Caco-2 (cell line): ENCODE data around the gene PPP1R9A. TPM values are rescaled to one million over a fixed set of nuclear protein-coding genes. Genes with fewer than 3 reads are reported as not detected.

Source experiments
- BruUV-seq: library from RNA; stranded (reverse); fragments of 400-500 nt; replicated peaks from 2 replicates; lab custom pipeline; 2021; lab: Mats Ljungman, UMichigan
- CTCF ChIA-PET: fragments of 300-600 bp; sonication (Branson Sonifier 250); formaldehyde crosslinking; loops from one replicate; lab custom pipeline; 2022; ENCODE audit warnings: antibody characterized with exemption; lab: Charles Lee
- POLR2A ChIA-PET: fragments of 300-600 bp; sonication (Branson Sonifier 250); formaldehyde crosslinking; loops from one replicate; lab custom pipeline; 2022; ENCODE audit warnings: antibody characterized with exemption; lab: Charles Lee
- DNase-seq, 2 experiments: peaks; one replicate each; pipeline versions ENCODE4 v3.0.0 to v3.0.0-alpha.2; 2020 to 2022
- H3K27me3 ChIP-seq: replicated peaks from 2 replicates; pipeline ENCODE4 v1.6.0; 2011; ENCODE audit warnings: low read length; ENCODE audit not compliant: control insufficient read depth, insufficient read depth
- H3K36me3 ChIP-seq: 2 replicates; pipeline ENCODE4 v1.5.1; 2011; ENCODE audit warnings: low read length; ENCODE audit not compliant: control insufficient read depth, insufficient read depth
- H3K4me1 ChIP-seq: fragments of 250-450 bp; sonication (Bioruptor Pico); 2 replicates; pipeline ENCODE4 v1.5.1; 2020; ENCODE audit warnings: mild to moderate bottlenecking
- H3K4me3 ChIP-seq: 2 replicates; pipeline ENCODE4 v1.5.1; 2011; ENCODE audit warnings: low read depth, mild to moderate bottlenecking, control low read depth, low read length
- H3K9me3 ChIP-seq: fragments of 250-450 bp; sonication (Bioruptor Pico); 2 replicates; pipeline ENCODE4 v1.5.1; 2020; ENCODE audit warnings: mild to moderate bottlenecking, moderate library complexity
- H3K27ac Mint-ChIP-seq: one replicate; pipeline ENCODE4 v1.8.0; 2022; ENCODE audit warnings: mixed read lengths; ENCODE audit not compliant: unreplicated experiment
- H3K27me3 Mint-ChIP-seq: one replicate; pipeline ENCODE4 v1.8.0; 2022; ENCODE audit warnings: mixed read lengths; ENCODE audit not compliant: insufficient read depth, unreplicated experiment
- H3K36me3 Mint-ChIP-seq: one replicate; pipeline ENCODE4 v1.8.0; 2022; ENCODE audit warnings: mild to moderate bottlenecking, mixed read lengths; ENCODE audit not compliant: insufficient read depth, unreplicated experiment
- H3K4me1 Mint-ChIP-seq: one replicate; pipeline ENCODE4 v1.8.0; 2022; ENCODE audit warnings: low read depth, mixed read lengths; ENCODE audit not compliant: unreplicated experiment
- H3K4me3 Mint-ChIP-seq: one replicate; pipeline ENCODE4 v1.8.0; 2022; ENCODE audit warnings: mild to moderate bottlenecking, moderate library complexity, mixed read lengths; ENCODE audit not compliant: unreplicated experiment
- H3K9me3 Mint-ChIP-seq: one replicate; pipeline ENCODE4 v1.8.0; 2022; ENCODE audit warnings: mixed read lengths; ENCODE audit not compliant: unreplicated experiment
- CTCF ChIP-seq, 2 experiments: fragments of 200-600 bp in 1 of 2; IDR thresholded peaks; 1 replicate in 1 of 2; 2 replicates in 1 of 2; pipeline versions ENCODE4 v1.5.1 to v1.8.0; 2011 to 2022; ENCODE audit warnings: antibody characterized with exemption in 1 of 2, control low read depth in 1 of 2, inconsistent platforms in 1 of 2, low read depth in 1 of 2, low read length in 1 of 2, mild to moderate bottlenecking in 1 of 2, moderate library complexity in 1 of 2; ENCODE audit not compliant: insufficient read depth in 1 of 2, severe bottlenecking in 1 of 2, unreplicated experiment in 1 of 2
- intact Hi-C: fragments of 100-400 bp; cut with micrococcal nuclease; formaldehyde crosslinking; loops from one replicate; pipeline ENCODE4 v1.10.0; 2022; ENCODE audit not compliant: unreplicated experiment
- total RNA-seq: library from RNA; stranded (reverse); gene quantifications from 2 replicates; pipeline ENCODE4 v1.2.3, GENCODE V29; 2022

PPP1R9A gene
- total RNA-seq, 1 experiment from 2014 or later = 37.4 TPM

DNA sequence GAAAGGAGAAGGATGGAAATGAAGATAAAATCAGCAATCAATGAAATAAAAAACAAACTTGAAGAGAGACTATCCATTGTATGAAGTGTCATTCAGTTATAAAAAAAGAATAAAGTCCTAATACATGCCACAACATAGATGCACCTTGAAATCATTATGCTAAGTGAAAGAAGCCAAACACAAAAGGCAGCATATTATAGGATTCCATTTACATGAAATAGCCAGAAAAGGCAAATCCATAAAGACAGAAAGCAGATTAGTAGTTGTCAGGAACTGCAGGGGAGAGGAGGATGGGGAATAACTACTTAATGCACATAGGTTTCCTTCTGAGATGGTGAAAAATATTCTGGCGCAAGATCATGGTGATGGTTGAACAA is 423.6 kb downstream of the PPP1R9A start:
- H3K36me3 Mint-ChIP-seq = no peaks in the 10 kb centered on the region
- no peak overlapping the region for H3K4me3 ChIP-seq

GRCh38 chr7:95334447-95334846 is 427.1 kb downstream of the PPP1R9A start:
- H3K36me3 Mint-ChIP-seq = no peaks in the 10 kb centered on the region
- BruUV-seq = no TSS peak
- Histone ChIP-seq H3K4me3 (no peak overlapping the region), H3K9me3 (no peaks in the 10 kb centered on the region), H3K36me3 (no peaks in the 10 kb centered on the region), H3K27me3 (no peaks in the 10 kb centered on the region), H3K4me1 (no peaks in the 10 kb centered on the region; the same call in 1 of the 2 replicates)
- intact Hi-C loops = no loop called here
- ChIA-PET CTCF (no interaction called here), POLR2A (no interaction called here)
- no peak overlapping the region for H3K27ac Mint-ChIP-seq
- DNase-seq = no peak
- H3K9me3 Mint-ChIP-seq = no peaks in the 10 kb centered on the region
- no peak for TF ChIP-seq CTCF (IDR thresholded peaks at IDR 0.05; ENCODE audit: insufficient read depth in 1 of 2, low read depth in 1 of 2, low read length in 1 of 2, severe bottlenecking in 1 of 2, unreplicated experiment in 1 of 2)
- no peaks in the 10 kb centered on the region for H3K4me1 Mint-ChIP-seq
- no peaks in the 10 kb centered on the region for H3K27me3 Mint-ChIP-seq
- H3K4me3 Mint-ChIP-seq = no peak overlapping the region

More for the DNA sequence above, 423.6 kb downstream of the PPP1R9A start:
- BruUV-seq = no TSS peak
- no peak overlapping the region for H3K27ac Mint-ChIP-seq
- POLR2A ChIA-PET = no interaction called here
- H3K4me1 ChIP-seq = no peaks in the 10 kb centered on the region
- H3K9me3 Mint-ChIP-seq = no peaks in the 10 kb centered on the region
- H3K36me3 ChIP-seq = no peaks in the 10 kb centered on the region
- H3K4me3 Mint-ChIP-seq = no peak overlapping the region
- no peaks in the 10 kb centered on the region for H3K4me1 Mint-ChIP-seq
- TF ChIP-seq CTCF (IDR thresholded peaks at IDR 0.05; ENCODE audit: insufficient read depth in 1 of 2, low read depth in 1 of 2, low read length in 1 of 2, severe bottlenecking in 1 of 2, unreplicated experiment in 1 of 2) = no peak
- no peak for DNase-seq
- CTCF ChIA-PET = interaction anchor here (0.7 kb wide), 1 partner anchor 12 kb away, joined by 3 read pairs; no protein-coding TSS in a partner anchor
- intact Hi-C loops = no loop called here
- H3K27me3 ChIP-seq = no peaks in the 10 kb centered on the region
- H3K27me3 Mint-ChIP-seq = no peaks in the 10 kb centered on the region
- no peaks in the 10 kb centered on the region for H3K9me3 ChIP-seq

- no peaks in the 10 kb centered on the region for H3K36me3 ChIP-seq
- no TSS peak for BruUV-seq
- H3K36me3 Mint-ChIP-seq = no peaks in the 10 kb centered on the region
- no peaks in the 10 kb centered on the region; the same call in 1 of the 2 replicates for H3K4me1 ChIP-seq
- DNase-seq = no peak
- ChIA-PET POLR2A (no interaction called here), CTCF (no interaction called here)
- no peaks in the 10 kb centered on the region for H3K9me3 ChIP-seq
- no peaks in the 10 kb centered on the region for H3K4me1 Mint-ChIP-seq
- H3K27me3 Mint-ChIP-seq = no peaks in the 10 kb centered on the region
- H3K4me3 ChIP-seq = no peak overlapping the region
- no peak for TF ChIP-seq CTCF (IDR thresholded peaks at IDR 0.05; ENCODE audit: insufficient read depth in 1 of 2, low read depth in 1 of 2, low read length in 1 of 2, severe bottlenecking in 1 of 2, unreplicated experiment in 1 of 2)
- no peaks in the 10 kb centered on the region for H3K9me3 Mint-ChIP-seq
- no peaks in the 10 kb centered on the region for H3K27me3 ChIP-seq
- intact Hi-C loops = no loop called here
- H3K27ac Mint-ChIP-seq = no peak overlapping the region
- H3K4me3 Mint-ChIP-seq = no peak overlapping the region
These were observed 427.7 kb downstream of the PPP1R9A start for GRCh38 chr7:95335093-95335492.
